ENCODE data around the gene CDH22. TPM values are rescaled to one million over a fixed set of nuclear protein-coding genes. Genes with fewer than 3 reads are reported as not detected.

The CDH22 gene
- total and polyA plus RNA-seq, 9 of the 15 experiments (the other 6 are each of a cell fraction or from before 2014, with no cell fraction given), result 0.07 to 0.08 TPM; not detected in 7

- TF ChIP-seq REST (IDR thresholded peaks at IDR 0.05; ENCODE audit: borderline replicate concordance) (peak; percentile 41; the same call in 1 of the 2 replicates), REST (CRISPR knock-in tag; IDR thresholded peaks at IDR 0.05; ENCODE audit: low read depth) (no peak), RBM39 (optimal IDR thresholded peaks at IDR 0.05; ENCODE audit: low read depth, low read length) (peak; percentile 41), NFIC (IDR thresholded peaks at IDR 0.05) (0 out of 2 replicates have a peak, but pooled peaks have one; percentile 5), SMARCA4 (IDR thresholded peaks at IDR 0.05) (peak; percentile 88), ARID1B (IDR thresholded peaks at IDR 0.05) (peak; percentile 89), UBTF (IDR thresholded peaks at IDR 0.05; ENCODE audit: borderline replicate concordance in 1 of 2, low read depth in 2 of 2, low read length in 2 of 2) (peak in 1 of 2 experiments; percentile 73; a peak in 1 of 4 replicates), KLF16 (IDR thresholded peaks at IDR 0.05) (peak; percentile 35; the same call in 1 of the 2 replicates), TEAD1 (CRISPR knock-in tag; IDR thresholded peaks at IDR 0.05) (peak in 1 of 2 experiments; percentile 80; a peak in 2 of 4 replicates), ZNF354B (CRISPR knock-in tag; IDR thresholded peaks at IDR 0.05) (no peak), SMC3 (conservative IDR thresholded peaks at IDR 0.05; ENCODE audit: insufficient read depth, low read depth, low read length) (no peak), TSHZ1 (CRISPR knock-in tag; IDR thresholded peaks at IDR 0.05) (no peak), RCOR1 (IDR thresholded peaks at IDR 0.05; ENCODE audit: borderline replicate concordance in 1 of 2, low read depth in 2 of 2, low read length in 2 of 2) (peak; percentile 12 to 90; a peak in 3 of 4 replicates), BHLHE40 (IDR thresholded peaks at IDR 0.05; ENCODE audit: low read length) (peak; percentile 65)
Observed at GRCh38 chr20:46215913-46216707, 92.2 kb downstream of the CDH22 start (continued).
